ENCODE data around the gene MRPS6. TPM values are rescaled to one million over a fixed set of nuclear protein-coding genes. Genes with fewer than 3 reads are reported as not detected.

The MRPS6 gene
- total RNA-seq, 1 experiment from 2014 or later = 55.1 TPM

DNA sequence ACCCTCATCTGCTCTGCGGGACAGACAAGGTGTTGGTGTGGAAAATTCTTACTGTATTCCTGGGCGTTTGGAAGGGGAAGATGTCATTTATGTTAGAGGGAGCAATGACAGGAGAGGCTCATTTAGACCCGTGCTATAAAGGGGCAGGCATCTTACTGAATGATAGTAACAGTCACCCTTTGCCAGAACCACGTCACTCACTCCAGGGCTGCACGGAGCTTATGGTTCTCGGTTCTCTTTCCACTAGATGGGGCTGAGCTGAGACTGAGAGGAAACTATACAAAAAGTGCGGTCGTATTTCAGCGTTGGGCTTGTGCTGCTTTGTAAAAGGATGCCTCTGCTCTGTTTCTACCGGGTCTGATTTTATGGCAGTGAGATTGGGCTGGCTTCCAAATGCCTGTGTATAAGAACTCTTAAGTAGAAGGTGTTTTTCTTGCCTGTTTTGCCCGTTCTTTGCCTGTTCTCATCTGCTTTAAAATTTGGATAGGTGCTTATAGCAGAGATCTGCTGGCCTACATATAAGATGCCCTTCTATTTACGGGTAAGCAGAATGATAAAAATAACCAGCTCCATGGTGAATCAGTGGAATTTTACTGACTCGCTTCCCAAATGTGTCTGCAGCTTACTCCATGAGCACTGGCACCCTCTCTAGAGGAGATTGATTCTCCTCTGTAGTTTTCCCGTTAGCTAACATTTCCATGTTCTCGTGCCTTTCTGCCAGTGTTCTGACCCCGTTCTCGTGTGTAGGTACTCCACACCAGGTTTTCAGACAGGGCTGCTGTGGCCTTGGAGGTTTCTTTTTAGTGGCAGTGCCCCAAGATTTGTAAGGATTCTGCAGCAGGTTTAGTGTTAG lies 55.9 kb downstream of the MRPS6 start (continued):
- TF ChIP-seq, protein P1, sequence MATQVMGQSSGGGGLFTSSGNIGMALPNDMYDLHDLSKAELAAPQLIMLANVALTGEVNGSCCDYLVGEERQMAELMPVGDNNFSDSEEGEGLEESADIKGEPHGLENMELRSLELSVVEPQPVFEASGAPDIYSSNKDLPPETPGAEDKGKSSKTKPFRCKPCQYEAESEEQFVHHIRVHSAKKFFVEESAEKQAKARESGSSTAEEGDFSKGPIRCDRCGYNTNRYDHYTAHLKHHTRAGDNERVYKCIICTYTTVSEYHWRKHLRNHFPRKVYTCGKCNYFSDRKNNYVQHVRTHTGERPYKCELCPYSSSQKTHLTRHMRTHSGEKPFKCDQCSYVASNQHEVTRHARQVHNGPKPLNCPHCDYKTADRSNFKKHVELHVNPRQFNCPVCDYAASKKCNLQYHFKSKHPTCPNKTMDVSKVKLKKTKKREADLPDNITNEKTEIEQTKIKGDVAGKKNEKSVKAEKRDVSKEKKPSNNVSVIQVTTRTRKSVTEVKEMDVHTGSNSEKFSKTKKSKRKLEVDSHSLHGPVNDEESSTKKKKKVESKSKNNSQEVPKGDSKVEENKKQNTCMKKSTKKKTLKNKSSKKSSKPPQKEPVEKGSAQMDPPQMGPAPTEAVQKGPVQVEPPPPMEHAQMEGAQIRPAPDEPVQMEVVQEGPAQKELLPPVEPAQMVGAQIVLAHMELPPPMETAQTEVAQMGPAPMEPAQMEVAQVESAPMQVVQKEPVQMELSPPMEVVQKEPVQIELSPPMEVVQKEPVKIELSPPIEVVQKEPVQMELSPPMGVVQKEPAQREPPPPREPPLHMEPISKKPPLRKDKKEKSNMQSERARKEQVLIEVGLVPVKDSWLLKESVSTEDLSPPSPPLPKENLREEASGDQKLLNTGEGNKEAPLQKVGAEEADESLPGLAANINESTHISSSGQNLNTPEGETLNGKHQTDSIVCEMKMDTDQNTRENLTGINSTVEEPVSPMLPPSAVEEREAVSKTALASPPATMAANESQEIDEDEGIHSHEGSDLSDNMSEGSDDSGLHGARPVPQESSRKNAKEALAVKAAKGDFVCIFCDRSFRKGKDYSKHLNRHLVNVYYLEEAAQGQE (IDR thresholded peaks at IDR 0.05; ENCODE audit: low read depth) = no peak
- TF ChIP-seq EZH2 (IDR thresholded peaks at IDR 0.05) = no peak
- no peak for TF ChIP-seq YY1 (IDR thresholded peaks at IDR 0.05; ENCODE audit: extremely low read depth, insufficient replicate concordance, low read depth, low read length)
- no peak for TF ChIP-seq SRF (IDR thresholded peaks at IDR 0.05; ENCODE audit: low read depth)
- TF ChIP-seq, protein P2, sequence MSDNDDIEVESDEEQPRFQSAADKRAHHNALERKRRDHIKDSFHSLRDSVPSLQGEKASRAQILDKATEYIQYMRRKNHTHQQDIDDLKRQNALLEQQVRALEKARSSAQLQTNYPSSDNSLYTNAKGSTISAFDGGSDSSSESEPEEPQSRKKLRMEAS (IDR thresholded peaks at IDR 0.05) = no peak
- TF ChIP-seq EZH2phosphoT487 (IDR thresholded peaks at IDR 0.05; ENCODE audit: borderline replicate concordance) = no peak
- TF ChIP-seq ZNF274 (IDR thresholded peaks at IDR 0.05; ENCODE audit: low read depth, low read length) = no peak
